ENCODE results near the gene FSHR. TPM values are rescaled to one million over a fixed set of nuclear protein-coding genes. Genes with fewer than 3 reads are reported as not detected.

The FSHR gene
- total and polyA plus RNA-seq, 2 of the 8 experiments (the other 6 are each of a cell fraction or from before 2014, with no cell fraction given), result not detected

DNA sequence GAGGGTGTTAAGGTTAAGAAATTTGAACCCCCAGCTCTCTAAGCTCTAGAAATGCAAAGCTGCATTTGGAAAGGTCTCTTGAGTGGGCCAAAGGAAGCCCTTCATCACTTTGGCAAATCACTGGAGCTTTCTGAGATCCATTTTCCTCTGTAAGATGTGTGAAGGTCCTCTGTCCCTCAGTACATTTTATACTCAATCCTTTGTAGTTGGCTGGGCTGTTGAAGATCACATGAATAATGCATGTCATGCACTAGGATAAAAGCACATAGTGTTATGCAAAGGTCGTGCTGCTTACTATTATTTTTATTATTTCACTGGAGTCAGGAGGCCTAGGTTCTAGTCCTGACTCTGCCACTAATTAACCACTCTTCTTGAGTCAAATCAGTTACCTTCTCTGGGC lies 124.9 kb downstream of the FSHR start:
- no peak for FAIRE-seq
- no peak overlapping the region for H3K18ac ChIP-seq (ENCODE audit: extremely low read depth, low read length)
- H3K4me3 ChIP-seq (ENCODE audit: extremely low read depth in 1 of 4, insufficient read depth in 2 of 4, low read depth in 3 of 4, low read length in 4 of 4), result no peak overlapping the region
- 0 out of 7 replicates have a peak, but pooled peaks cover 0 to 3% (median 0%) of the 10 kb centered on the region in 4 experiments for H3K4me1 ChIP-seq (replicated peaks in 1 of 4; ENCODE audit: control insufficient read depth in 3 of 4, insufficient read depth in 4 of 4, low read length in 3 of 4)
- no peak overlapping the region for H3K4ac ChIP-seq (replicated peaks; ENCODE audit: insufficient read length, low read depth, low read length)
- no peaks in the 10 kb centered on the region for H3K9me3 ChIP-seq (ENCODE audit: insufficient read depth in 2 of 2, low read depth in 1 of 2, low read length in 1 of 2)
- H3K9ac ChIP-seq (replicated peaks in 1 of 4; ENCODE audit: extremely low read depth in 1 of 4, low read depth in 3 of 4, low read length in 3 of 4), result no peak overlapping the region
- no peak overlapping the region for H3K14ac ChIP-seq (ENCODE audit: insufficient read length)
- no peak overlapping the region for H4K8ac ChIP-seq (ENCODE audit: extremely low read depth, insufficient read depth, low read length)
- H3K79me1 ChIP-seq (ENCODE audit: low read depth, low read length), result no peaks in the 10 kb centered on the region
- no peak overlapping the region for H3K4me2 ChIP-seq (ENCODE audit: insufficient read depth in 1 of 2, low read depth in 2 of 2, low read length in 2 of 2)
- no peaks in the 10 kb centered on the region for H4K20me1 ChIP-seq (replicated peaks in 1 of 2; ENCODE audit: control insufficient read depth in 1 of 2, insufficient read depth in 2 of 2, low read length in 2 of 2)
- ChIA-PET POLR2A (ENCODE audit: partially characterized antibody) (no interaction called here), CTCF (ENCODE audit: partially characterized antibody) (no interaction called here)
- 85% methylated on average over 1 of the region's 1 CpG; no CpG with 5 or more reads in 1 of the 2 experiments for WGBS, 2 experiments (ENCODE audit: extremely low coverage in 1 of 2, insufficient coverage in 1 of 2, insufficient read length in 1 of 2, insufficient replicate concordance in 2 of 2, low coverage in 1 of 2, low lambda C conversion rate in 2 of 2, missing lambda C conversion rate in 1 of 2)
- no peak overlapping the region for H2AFZ ChIP-seq (ENCODE audit: low read length)
- no peak overlapping the region for H2BK5ac ChIP-seq (ENCODE audit: low read depth, low read length)
- H3K27ac ChIP-seq (ENCODE audit: low read depth, low read length), result no peak overlapping the region
- no peak overlapping the region for H2BK15ac ChIP-seq (ENCODE audit: low read length)
- H3K27me3 ChIP-seq (replicated peaks in 1 of 4; ENCODE audit: control insufficient read depth in 3 of 4, extremely low read depth in 1 of 4, insufficient read depth in 3 of 4, low read length in 3 of 4), result no peaks in the 10 kb centered on the region
- H3K36me3 ChIP-seq (ENCODE audit: control insufficient read depth in 2 of 4, insufficient read depth in 4 of 4, low read length in 3 of 4), result no peaks in the 10 kb centered on the region
- no peaks in the 10 kb centered on the region for H3K23me2 ChIP-seq (ENCODE audit: low read depth, low read length)
- H2BK120ac ChIP-seq (replicated peaks; ENCODE audit: low read depth, low read length), result no peak overlapping the region
- no peak overlapping the region for H2BK20ac ChIP-seq (ENCODE audit: low read length)
- DNase-seq (ENCODE audit: low read depth in 1 of 2, low spot score in 2 of 2), result no peak
- TF ChIP-seq SIRT6 (IDR thresholded peaks at IDR 0.05; ENCODE audit: low read length), result no peak
- no peak for TF ChIP-seq FOSL1 (IDR thresholded peaks at IDR 0.05; ENCODE audit: insufficient read depth, low read depth, low read length)
- TF ChIP-seq GABPA (IDR thresholded peaks at IDR 0.05; ENCODE audit: borderline replicate concordance, insufficient read depth, low read length), result no peak
- no peak for TF ChIP-seq KDM5A (IDR thresholded peaks at IDR 0.05; ENCODE audit: low read length)
- no peak for TF ChIP-seq CTBP2 (IDR thresholded peaks at IDR 0.05; ENCODE audit: borderline replicate concordance, insufficient read depth, insufficient read length, low read length)
- no peak for TF ChIP-seq SP4 (IDR thresholded peaks at IDR 0.05; ENCODE audit: low read length)
- TF ChIP-seq SUZ12 (IDR thresholded peaks at IDR 0.05; ENCODE audit: low read length), result no peak
- TF ChIP-seq TEAD4 (IDR thresholded peaks at IDR 0.05; ENCODE audit: low read depth, low read length), result no peak
- TF ChIP-seq RFX5 (IDR thresholded peaks at IDR 0.05; ENCODE audit: borderline replicate concordance, low read depth, low read length), result no peak
- no peak for TF ChIP-seq BCL11A (IDR thresholded peaks at IDR 0.05; ENCODE audit: low read depth in 2 of 2, low read length in 2 of 2)
- no peak for TF ChIP-seq ZNF274 (IDR thresholded peaks at IDR 0.05; ENCODE audit: borderline replicate concordance, extremely low read depth, low read length)
- TF ChIP-seq JUN (IDR thresholded peaks at IDR 0.05; ENCODE audit: low read depth, low read length), result no peak
- no peak for TF ChIP-seq NANOG (IDR thresholded peaks at IDR 0.05; ENCODE audit: insufficient read depth, low read depth, low read length, poor library complexity, severe bottlenecking)
- no peaks in the 10 kb centered on the region for H3K79me2 ChIP-seq (ENCODE audit: control insufficient read depth in 1 of 2, insufficient read depth in 2 of 2, low read length in 2 of 2)
- no peak overlapping the region for H3K56ac ChIP-seq (replicated peaks; ENCODE audit: insufficient read length, low read depth, low read length)
- H2BK12ac ChIP-seq (ENCODE audit: low read depth, low read length), result no peak overlapping the region
- H2AK5ac ChIP-seq (ENCODE audit: low read depth, low read length), result no peak overlapping the region
- no peak overlapping the region for H4K5ac ChIP-seq (ENCODE audit: insufficient read length, low read depth, low read length)
- H4K91ac ChIP-seq (replicated peaks; ENCODE audit: insufficient read length, low read length), result no peak overlapping the region
- H3K23ac ChIP-seq (ENCODE audit: insufficient read length), result no peak overlapping the region
